Endothelial cell of umbilical vein (primary cell): ENCODE results near the gene IGFBP3. TPM values are rescaled to one million over a fixed set of nuclear protein-coding genes. Genes with fewer than 3 reads are reported as not detected.

Experiments used
- BruUV-seq: library from RNA; stranded (reverse); fragments of 400-500 nt; replicated peaks from 2 replicates; lab custom pipeline; 2021; lab: Mats Ljungman, UMichigan
- CTCF ChIA-PET: fragments of 300-600, 350-600 bp; sonication (Branson Sonifier 250); formaldehyde crosslinking; loops from one replicate; lab custom pipeline; 2021; ENCODE audit warnings: antibody characterized with exemption, inconsistent platforms; lab: Charles Lee
- POLR2A ChIA-PET: fragments of 300-600, 350-600 bp; sonication (Branson Sonifier 250); formaldehyde crosslinking; loops from one replicate; lab custom pipeline; 2021; ENCODE audit warnings: antibody characterized with exemption, inconsistent platforms; lab: Charles Lee
- DNase-seq: peaks from one replicate; pipeline ENCODE4 v3.0.0-alpha.2; 2011; ENCODE audit warnings: low read depth, low spot score
- FAIRE-seq: peaks from 2 replicates; lab custom pipeline; 2011; peaks lifted over from hg19 to GRCh38; lab: Jason Lieb, UNC
- H2AFZ ChIP-seq: 2 replicates; pipeline ENCODE4 v1.6.0; 2012; ENCODE audit warnings: low read depth, low read length, control low read depth, inconsistent platforms
- H3K27ac ChIP-seq: 2 replicates; pipeline ENCODE4 v1.5.1; 2011; ENCODE audit warnings: low read depth, mild to moderate bottlenecking, control low read depth, low read length, moderate library complexity; ENCODE audit not compliant: insufficient read depth
- H3K27me3 ChIP-seq, 2 experiments: 2 replicates each; pipeline versions ENCODE4 v1.6.0 to v1.6.1; 2011; ENCODE audit warnings: low read length in 2 of 2, mixed read lengths in 1 of 2; ENCODE audit not compliant: control insufficient read depth in 2 of 2, insufficient read depth in 2 of 2
- H3K36me3 ChIP-seq, 2 experiments: 2 replicates in 1 of 2; 3 replicates in 1 of 2; pipeline ENCODE4 v1.5.1; 2011; ENCODE audit warnings: low read length in 2 of 2, mild to moderate bottlenecking in 1 of 2, moderate library complexity in 1 of 2; ENCODE audit not compliant: control insufficient read depth in 2 of 2, insufficient read depth in 2 of 2; ENCODE audit errors: extremely low read depth in 1 of 2
- H3K4me1 ChIP-seq: 3 replicates; pipeline ENCODE4 v1.5.1; 2011; ENCODE audit warnings: mild to moderate bottlenecking, low read length; ENCODE audit not compliant: control insufficient read depth, insufficient read depth; ENCODE audit errors: extremely low read depth
- H3K4me2 ChIP-seq: 2 replicates; pipeline ENCODE4 v1.6.1; 2011; ENCODE audit warnings: low read length, control low read depth, mixed read lengths; ENCODE audit not compliant: insufficient read depth
- H3K4me3 ChIP-seq, 3 experiments: fragments of 200-600 bp in 1 of 3; sonication (generic), shearing (Covaris generic) in 1 of 3; replicated peaks in 1 of 3; 2 replicates each; pipeline ENCODE4 v1.5.1; 2011 to 2016; ENCODE audit warnings: control low read depth in 3 of 3, low read length in 3 of 3, mild to moderate bottlenecking in 2 of 3, inconsistent platforms in 1 of 3, low read depth in 1 of 3, moderate library complexity in 1 of 3; ENCODE audit not compliant: insufficient read depth in 1 of 3
- H3K79me2 ChIP-seq: 2 replicates; pipeline ENCODE4 v1.6.0; 2012; ENCODE audit warnings: low read length, inconsistent platforms; ENCODE audit not compliant: control insufficient read depth, insufficient read depth
- H3K9ac ChIP-seq: replicated peaks from 2 replicates; pipeline ENCODE3; 2011; ENCODE audit warnings: low read length, control low read depth; ENCODE audit not compliant: insufficient read depth; ENCODE audit errors: extremely low read depth
- H3K9me1 ChIP-seq: replicated peaks from 3 replicates; pipeline ENCODE4 v1.6.0; 2011; ENCODE audit warnings: mild to moderate bottlenecking, low read length; ENCODE audit not compliant: control insufficient read depth, insufficient read depth; ENCODE audit errors: extremely low read depth
- H3K9me3 ChIP-seq: replicated peaks from 2 replicates; pipeline ENCODE4 v1.5.1; 2012; ENCODE audit warnings: low read length, inconsistent platforms; ENCODE audit not compliant: control insufficient read depth, insufficient read depth
- H4K20me1 ChIP-seq: replicated peaks from 2 replicates; pipeline ENCODE3; 2011; ENCODE audit warnings: mild to moderate bottlenecking, low read length; ENCODE audit not compliant: control insufficient read depth, insufficient read depth; ENCODE audit errors: extremely low read depth
- CTCF ChIP-seq, 2 donors: IDR thresholded peaks; 1 replicate in 1 of 2; 2 replicates in 1 of 2; pipeline ENCODE4 v1.5.1; 2011; ENCODE audit warnings: low read length in 2 of 2, mild to moderate bottlenecking in 2 of 2, moderate library complexity in 2 of 2, control low read depth in 1 of 2, inconsistent platforms in 1 of 2, low read depth in 1 of 2; ENCODE audit not compliant: insufficient read depth in 1 of 2; ENCODE audit errors: extremely low read depth in 1 of 2
- EZH2 ChIP-seq: IDR thresholded peaks from 2 replicates; pipeline ENCODE4 v1.6.1; 2012; ENCODE audit warnings: borderline replicate concordance, low read depth, mild to moderate bottlenecking, moderate library complexity, low read length, inconsistent platforms; ENCODE audit not compliant: severe bottlenecking
- FOS ChIP-seq: IDR thresholded peaks from 2 replicates; pipeline ENCODE4 v1.6.1; 2011; ENCODE audit warnings: mild to moderate bottlenecking, low read length, moderate library complexity, borderline replicate concordance; ENCODE audit not compliant: insufficient read depth
- GATA2 ChIP-seq: IDR thresholded peaks from 2 replicates; pipeline ENCODE4 v1.7.0; 2011; ENCODE audit warnings: low read depth, mild to moderate bottlenecking, moderate library complexity, mixed read lengths, low read length; ENCODE audit not compliant: insufficient read length, insufficient read depth
- JUN ChIP-seq: IDR thresholded peaks from 2 replicates; pipeline ENCODE4 v1.6.1; 2011; ENCODE audit warnings: borderline replicate concordance, low read depth; ENCODE audit not compliant: insufficient read length, insufficient read depth
- MAX ChIP-seq: IDR thresholded peaks from 2 replicates; pipeline ENCODE4 v1.6.1; 2011; ENCODE audit not compliant: insufficient read depth, insufficient read length
- MYC ChIP-seq: IDR thresholded peaks from one replicate; pipeline ENCODE4 v1.6.1; 2011; ENCODE audit warnings: mild to moderate bottlenecking, low read depth, low read length
- POLR2A ChIP-seq: IDR thresholded peaks from 2 replicates; pipeline ENCODE4 v1.6.1; 2012; ENCODE audit warnings: low read depth, mild to moderate bottlenecking, control low read depth, low read length
- POLR2AphosphoS5 ChIP-seq: IDR thresholded peaks from 2 replicates; pipeline ENCODE4 v1.6.1; 2012; ENCODE audit warnings: low read depth, mild to moderate bottlenecking, control low read depth, low read length, moderate library complexity; ENCODE audit not compliant: insufficient read depth
- dilution Hi-C: fragments of 300-500 bp; cut with MboI; formaldehyde crosslinking; loops from one replicate; pipeline ENCODE4 v1.15.0; 2019; ENCODE audit warnings: low sequenced_read_pairs; ENCODE audit not compliant: extremely low pct_ligation_motif_present
- intact Hi-C: fragments of 100-400 bp; cut with micrococcal nuclease; formaldehyde crosslinking; loops from one replicate; pipeline ENCODE4 v1.10.0; 2022
- polyA plus RNA-seq, 4 experiments: library from polyadenylated mRNA; depleted of rRNA in 3 of 4; stranded (reverse) in 3 of 4; unstranded in 1 of 4; fragments of >200 nt; gene quantifications; 2 replicates each; pipeline versions ENCODE4 v1.2.1 to v1.2.3, GENCODE V29; 2011 to 2012; ENCODE audit warnings: missing spikeins in 1 of 4
- total RNA-seq: library from RNA; stranded (reverse); gene quantifications from 2 replicates; pipeline ENCODE4 v1.2.3, GENCODE V29; 2021

The IGFBP3 gene
- total and polyA plus RNA-seq, 2 donors (not counting 3 experiments of a cell fraction or from before 2014, with no cell fraction given), result 3.4 to 10.1 TPM

GRCh38 chr7:45914911-45915310, 6.2 kb downstream of the IGFBP3 start:
- no peaks in the 10 kb centered on the region for H3K9me3 ChIP-seq
- DNase-seq (no peak), FAIRE-seq (no peak)
- no TSS peak for BruUV-seq
- no peaks in the 10 kb centered on the region for H3K36me3 ChIP-seq
- no peak overlapping the region for H3K4me2 ChIP-seq
- ChIA-PET POLR2A (no interaction called here), CTCF (interaction anchor here (1.2 to 3.3 kb wide), 2 partner anchors 8 to 1186 kb away, joined by 4 to 17 read pairs; no protein-coding TSS in a partner anchor)
- H3K27ac ChIP-seq, result no peak overlapping the region
- H3K4me3 ChIP-seq, result no peak overlapping the region
- dilution Hi-C loops, result no loop called here
- H3K9me1 ChIP-seq, result no peaks in the 10 kb centered on the region
- H3K9ac ChIP-seq, result no peak overlapping the region
- no peaks in the 10 kb centered on the region for H4K20me1 ChIP-seq
- peaks cover 1% of the 10 kb centered on the region for H3K4me1 ChIP-seq
- intact Hi-C loops, result no loop called here
- H3K79me2 ChIP-seq, result no peaks in the 10 kb centered on the region
- TF ChIP-seq JUN (no peak), GATA2 (no peak), FOS (no peak), MAX (no peak), POLR2AphosphoS5 (no peak), EZH2 (no peak), MYC (no peak), CTCF (IDR thresholded peaks at IDR 0.05; ENCODE audit: extremely low read depth in 1 of 2, insufficient read depth in 1 of 2, low read depth in 1 of 2, low read length in 2 of 2) (no peak), POLR2A (no peak)
- no peak overlapping the region for H2AFZ ChIP-seq
- peaks cover 12 to 21% of the 10 kb centered on the region in 2 experiments for H3K27me3 ChIP-seq
